GM20000 (cell line): ENCODE results near the gene ATP4B.

Experiments
- DNase-seq: peaks from one replicate; pipeline ENCODE4 v3.0.0; 2012; ENCODE audit warnings: low spot score
- TF ChIP-seq, protein P1 (sequence below): IDR thresholded peaks from 2 replicates; pipeline ENCODE4 v1.5.1; 2012; ENCODE audit warnings: mild to moderate bottlenecking, control low read depth; ENCODE audit errors: extremely low read depth, missing control alignments

Gene ATP4B

DNA sequence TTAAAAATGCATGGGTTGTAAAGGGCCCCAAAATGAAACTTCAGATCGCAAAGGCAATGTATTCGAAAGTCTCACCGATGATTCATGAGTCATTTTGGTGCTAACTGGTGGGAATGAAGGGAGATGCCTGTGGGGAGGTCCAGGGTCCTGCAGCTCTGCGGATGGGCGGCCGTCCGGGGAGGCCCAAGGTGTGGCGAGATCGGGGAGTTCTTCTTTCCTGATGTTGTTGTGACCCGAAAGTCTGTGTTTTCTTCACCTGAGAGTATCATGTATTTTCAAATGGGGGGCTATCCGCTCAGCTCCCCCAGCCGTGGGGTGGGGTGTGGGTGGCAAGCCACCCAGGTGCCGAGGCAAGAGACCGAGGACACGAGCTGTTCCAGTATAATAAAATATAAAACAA is 37.0 kb downstream of the ATP4B start:
- TF ChIP-seq, protein P1, sequence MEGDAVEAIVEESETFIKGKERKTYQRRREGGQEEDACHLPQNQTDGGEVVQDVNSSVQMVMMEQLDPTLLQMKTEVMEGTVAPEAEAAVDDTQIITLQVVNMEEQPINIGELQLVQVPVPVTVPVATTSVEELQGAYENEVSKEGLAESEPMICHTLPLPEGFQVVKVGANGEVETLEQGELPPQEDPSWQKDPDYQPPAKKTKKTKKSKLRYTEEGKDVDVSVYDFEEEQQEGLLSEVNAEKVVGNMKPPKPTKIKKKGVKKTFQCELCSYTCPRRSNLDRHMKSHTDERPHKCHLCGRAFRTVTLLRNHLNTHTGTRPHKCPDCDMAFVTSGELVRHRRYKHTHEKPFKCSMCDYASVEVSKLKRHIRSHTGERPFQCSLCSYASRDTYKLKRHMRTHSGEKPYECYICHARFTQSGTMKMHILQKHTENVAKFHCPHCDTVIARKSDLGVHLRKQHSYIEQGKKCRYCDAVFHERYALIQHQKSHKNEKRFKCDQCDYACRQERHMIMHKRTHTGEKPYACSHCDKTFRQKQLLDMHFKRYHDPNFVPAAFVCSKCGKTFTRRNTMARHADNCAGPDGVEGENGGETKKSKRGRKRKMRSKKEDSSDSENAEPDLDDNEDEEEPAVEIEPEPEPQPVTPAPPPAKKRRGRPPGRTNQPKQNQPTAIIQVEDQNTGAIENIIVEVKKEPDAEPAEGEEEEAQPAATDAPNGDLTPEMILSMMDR, result no peak
- DNase-seq, result no peak

DNA sequence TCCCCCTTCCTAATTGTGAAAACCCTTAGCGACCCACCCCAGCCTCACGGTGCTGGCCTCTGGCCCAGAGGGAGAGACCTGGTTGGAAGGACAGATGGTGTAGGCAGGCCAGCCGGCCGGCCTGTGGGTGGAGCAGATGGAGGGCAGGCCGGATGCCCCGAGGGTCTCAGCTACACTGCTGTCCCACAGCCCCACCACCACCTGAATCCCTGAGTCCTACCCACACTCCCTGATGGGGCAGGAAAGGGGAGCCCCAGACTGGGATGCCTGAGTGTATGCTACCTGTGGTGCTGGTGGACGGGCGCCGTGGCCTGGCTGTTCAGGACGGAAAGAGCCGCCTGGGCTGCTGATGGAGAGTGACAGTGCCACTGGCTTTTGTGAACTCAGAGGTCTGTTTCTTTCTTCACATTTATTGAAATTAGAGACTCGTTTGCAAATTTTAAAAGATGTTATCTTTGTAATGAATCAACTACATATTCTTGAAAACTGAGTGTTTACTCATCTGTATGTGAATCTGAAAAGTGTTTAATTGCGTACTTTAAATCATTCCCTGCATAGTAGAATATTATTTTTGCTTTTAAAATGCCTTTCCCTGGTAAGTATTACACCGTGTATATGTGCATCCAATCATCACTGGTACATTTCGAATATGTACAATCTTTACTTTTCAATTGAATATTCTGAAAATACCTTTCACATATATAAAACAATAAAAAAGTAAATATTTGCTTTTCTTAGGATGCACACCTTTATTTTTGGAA is 37.8 kb downstream of the ATP4B start:
- TF ChIP-seq, protein P1, result no peak
- DNase-seq, result no peak

DNA sequence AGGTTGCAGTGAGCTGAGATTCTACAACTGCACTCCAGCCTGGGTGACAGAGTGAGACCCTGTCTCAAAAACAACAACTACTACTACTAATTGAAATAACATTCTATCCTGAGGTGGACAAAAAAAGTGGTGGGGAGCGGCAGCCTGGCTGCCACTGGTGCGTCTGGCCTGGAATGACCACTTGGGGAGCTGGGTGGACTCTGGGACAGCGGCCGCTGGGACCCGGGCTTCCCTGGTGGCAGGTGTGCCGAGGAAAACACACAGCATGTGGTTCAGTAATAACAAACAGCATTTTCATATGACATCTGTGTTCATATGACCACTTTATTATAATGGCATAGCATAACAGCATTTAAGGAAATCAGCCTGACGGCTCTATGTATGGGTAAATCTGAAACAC is 39.5 kb downstream of the ATP4B start:
- TF ChIP-seq, protein P1, result no peak
- no peak for DNase-seq

DNA sequence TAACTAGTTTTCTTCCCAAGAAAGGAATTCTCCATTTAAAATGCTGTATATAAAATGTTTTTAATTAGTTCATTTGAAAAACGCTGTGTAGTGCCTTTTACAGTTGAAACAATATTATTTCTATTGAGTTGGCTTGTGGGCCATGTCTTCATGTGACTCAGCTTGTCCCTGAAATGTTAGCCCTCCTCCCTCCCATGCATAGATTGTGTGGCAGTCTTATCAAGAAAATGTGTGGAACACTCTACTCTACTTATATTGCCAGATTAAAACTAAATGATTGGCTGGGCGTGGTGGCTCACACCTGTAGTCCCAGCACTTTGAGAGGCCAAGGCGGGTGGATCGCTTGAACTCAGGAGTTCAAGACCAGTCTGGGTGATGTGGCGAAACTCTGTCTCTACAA is 40.0 kb downstream of the ATP4B start:
- DNase-seq, result no peak
- TF ChIP-seq, protein P1, result no peak

DNA sequence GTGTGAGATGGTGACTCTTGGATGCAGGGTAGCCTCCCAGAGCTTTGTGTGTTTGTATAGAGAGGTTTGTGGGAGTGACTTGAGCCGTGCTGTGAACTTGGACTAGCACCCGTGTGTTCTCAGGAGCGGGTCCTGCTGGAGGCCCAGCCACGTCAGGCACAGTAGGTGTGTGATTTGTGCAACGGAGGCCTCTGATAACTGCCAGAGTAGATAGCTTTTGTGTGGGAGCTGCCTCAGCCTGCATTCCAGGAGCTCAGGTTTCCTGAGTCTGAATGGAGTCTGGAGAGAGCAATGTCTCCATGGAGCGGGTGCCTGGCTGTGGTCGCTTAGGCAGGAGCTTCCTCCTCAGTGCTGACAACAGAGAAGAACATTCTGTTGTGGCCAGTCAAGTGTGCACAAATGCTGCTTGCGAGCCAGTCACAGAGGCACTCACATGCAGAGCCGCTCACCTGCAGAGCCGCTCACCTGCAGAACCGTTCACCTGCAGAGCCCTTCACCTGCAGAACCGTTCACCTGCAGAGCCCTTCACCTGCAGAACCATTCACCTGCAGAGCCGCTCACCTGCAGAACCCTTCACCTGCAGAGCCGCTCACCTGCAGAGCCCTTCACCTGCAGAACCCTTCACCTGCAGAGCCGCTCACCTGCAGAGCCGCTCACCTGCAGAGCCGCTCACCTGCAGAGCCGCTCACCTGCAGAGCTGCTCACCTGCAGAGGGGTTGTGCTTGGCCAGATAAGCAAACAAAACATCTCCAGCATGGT is 40.8 kb downstream of the ATP4B start:
- DNase-seq, result no peak

DNA sequence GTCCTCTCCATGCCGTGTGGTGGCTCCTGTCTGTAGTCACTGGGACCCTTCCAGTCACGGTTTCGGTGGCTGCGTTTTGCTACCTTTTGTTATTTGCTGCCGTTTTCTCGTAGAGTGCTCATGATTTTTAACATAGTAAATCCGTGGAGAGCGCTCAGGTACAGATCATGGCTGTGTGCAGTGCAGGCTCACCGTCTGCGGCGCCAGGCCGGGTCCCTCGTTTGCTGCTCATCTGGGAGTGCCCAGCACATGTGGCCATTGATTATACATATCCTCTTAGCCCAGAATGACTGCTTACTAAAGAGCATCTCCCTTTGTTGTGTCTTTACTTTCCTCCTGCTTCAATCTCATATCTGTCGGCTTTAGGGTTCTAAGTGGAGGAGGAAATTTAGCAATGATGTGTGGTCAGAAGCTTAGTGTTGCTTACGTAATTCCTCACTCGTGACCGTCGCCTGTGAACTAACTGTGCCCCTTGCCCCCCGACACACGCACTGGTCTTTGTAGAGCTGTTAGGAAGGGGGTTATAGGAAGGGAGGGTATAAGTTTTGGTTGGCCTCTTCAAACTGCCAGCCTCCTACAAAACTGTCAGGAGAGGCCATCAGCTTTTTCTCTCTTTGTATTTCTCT is 41.6 kb downstream of the ATP4B start:
- DNase-seq, result no peak
- TF ChIP-seq, protein P1, result no peak

More for the DNA sequence above, 40.8 kb downstream of the ATP4B start:
- TF ChIP-seq, protein P1, result no peak
